Measurements from ENCODE around the gene TGFBR3L.

DNA sequence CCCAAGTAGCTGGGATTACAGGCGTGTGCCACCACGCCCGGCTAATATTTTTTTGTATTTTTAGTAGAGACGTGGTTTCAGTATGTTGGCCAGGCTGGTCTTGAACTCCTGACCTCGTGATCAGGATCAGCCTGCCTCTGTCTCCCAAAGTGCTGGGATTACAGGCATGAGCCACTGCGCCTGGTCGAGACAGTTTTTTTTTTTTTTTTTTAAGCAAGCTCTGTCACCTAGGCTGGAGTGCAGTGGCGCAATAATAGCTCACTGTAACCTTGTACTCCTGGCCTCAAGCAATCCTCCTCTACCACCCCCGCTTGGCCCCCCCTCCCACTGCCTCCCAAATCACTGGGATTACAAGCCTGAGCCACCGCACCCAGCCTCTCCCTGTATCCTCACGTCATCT, 17.3 kb upstream of the TGFBR3L start:
- TF ChIP-seq POLR2A (IDR thresholded peaks at IDR 0.05; ENCODE audit: low read depth, low read length), result no peak
- TF ChIP-seq TAF1 (IDR thresholded peaks at IDR 0.05; ENCODE audit: low read depth, low read length), result no peak
- TF ChIP-seq POLR2AphosphoS5 (IDR thresholded peaks at IDR 0.05; ENCODE audit: low read depth, low read length), result no peak
- TF ChIP-seq PAX5 (IDR thresholded peaks at IDR 0.05; ENCODE audit: insufficient read depth, low read length, severe bottlenecking), result no peak
- TF ChIP-seq SPI1 (IDR thresholded peaks at IDR 0.05; ENCODE audit: low read depth, low read length), result no peak

Data from GM12891 (cell line).